ENCODE measurements around the gene BBS12.

GRCh38 chr4:122775987-122776836, 43.7 kb downstream of the BBS12 start:
- no peak for TF ChIP-seq TAF1 (IDR thresholded peaks at IDR 0.05; ENCODE audit: low read depth)
- TF ChIP-seq TEAD4 (IDR thresholded peaks at IDR 0.05), result no peak
- TF ChIP-seq CEBPB (IDR thresholded peaks at IDR 0.05), result no peak
- no peak for TF ChIP-seq ZBTB7A (IDR thresholded peaks at IDR 0.05; ENCODE audit: low read depth)
- TF ChIP-seq RAD21 (IDR thresholded peaks at IDR 0.05; ENCODE audit: low read depth), result no peak
- no peak for TF ChIP-seq CREB1 (IDR thresholded peaks at IDR 0.05; ENCODE audit: low read depth)
- no peak for TF ChIP-seq EP300 (IDR thresholded peaks at IDR 0.05; ENCODE audit: borderline replicate concordance)
- TF ChIP-seq FOXM1 (IDR thresholded peaks at IDR 0.05; ENCODE audit: borderline replicate concordance, low read depth), result no peak
- no peak for TF ChIP-seq MAX (IDR thresholded peaks at IDR 0.05)
- no peak for TF ChIP-seq NFIC (IDR thresholded peaks at IDR 0.05)
- TF ChIP-seq TCF12 (IDR thresholded peaks at IDR 0.05; ENCODE audit: low read depth), result no peak
- TF ChIP-seq EGR1 (IDR thresholded peaks at IDR 0.05), result no peak
- TF ChIP-seq USF1 (IDR thresholded peaks at IDR 0.05), result no peak
- TF ChIP-seq REST (IDR thresholded peaks at IDR 0.05; ENCODE audit: low read depth), result no peak

Measured in Ishikawa (cell line).